Measurements from ENCODE around the gene CEP43.

The CEP43 gene

GRCh38 chr6:166952567-166953486 is 46.4 kb upstream of the CEP43 start:
- Histone ChIP-seq H3K9me3 (ENCODE audit: control insufficient read depth, insufficient read depth, low read length) (no peaks in the 10 kb centered on the region), H3K4me2 (ENCODE audit: low read length) (peak overlapping the region; percentile 62), H3K27me3 (ENCODE audit: control insufficient read depth, low read length) (no peaks in the 10 kb centered on the region), H3K4me1 (ENCODE audit: control insufficient read depth, low read length) (peaks cover 75% of the 10 kb centered on the region), H3K9me2 (replicated peaks; ENCODE audit: control insufficient read depth, low read length) (no peaks in the 10 kb centered on the region), H3K79me2 (ENCODE audit: control insufficient read depth, low read length) (peaks cover 62% of the 10 kb centered on the region), H3K27ac (ENCODE audit: low read depth, low read length) (peak overlapping the region; percentile 41; the same call in 1 of the 2 replicates), H3K36me3 (ENCODE audit: control insufficient read depth, low read length) (peaks cover 45% of the 10 kb centered on the region), H4K20me1 (ENCODE audit: control insufficient read depth, insufficient read depth, low read depth, low read length) (peaks cover 13% of the 10 kb centered on the region), H3F3A (ENCODE audit: control insufficient read depth, insufficient read depth) (peaks cover 27% of the 10 kb centered on the region), H3K4me3 (ENCODE audit: low read length) (peak overlapping the region; percentile 13; the same call in 1 of the 2 replicates)
- no peak for TF ChIP-seq EZH2phosphoT487 (IDR thresholded peaks at IDR 0.05; ENCODE audit: borderline replicate concordance, low read length)
- TF ChIP-seq CTCF (IDR thresholded peaks at IDR 0.05; ENCODE audit: low read depth, low read length, poor library complexity, severe bottlenecking), result no peak

GRCh38 chr6:166954118-166954713 is 45.0 kb upstream of the CEP43 start:
- peak overlapping the region; percentile 88 for H3K4me2 ChIP-seq (ENCODE audit: low read length)
- no peaks in the 10 kb centered on the region for H3K9me2 ChIP-seq (replicated peaks; ENCODE audit: control insufficient read depth, low read length)
- no peaks in the 10 kb centered on the region for H3K27me3 ChIP-seq (ENCODE audit: control insufficient read depth, low read length)
- peak overlapping the region; percentile 75 for H3K4me3 ChIP-seq (ENCODE audit: low read length)
- peaks cover 10% of the 10 kb centered on the region for H4K20me1 ChIP-seq (ENCODE audit: control insufficient read depth, insufficient read depth, low read depth, low read length)
- peaks cover 38% of the 10 kb centered on the region for H3F3A ChIP-seq (ENCODE audit: control insufficient read depth, insufficient read depth)
- H3K36me3 ChIP-seq (ENCODE audit: control insufficient read depth, low read length), result peaks cover 36% of the 10 kb centered on the region
- H3K79me2 ChIP-seq (ENCODE audit: control insufficient read depth, low read length), result peaks cover 58% of the 10 kb centered on the region
- TF ChIP-seq EZH2phosphoT487 (IDR thresholded peaks at IDR 0.05; ENCODE audit: borderline replicate concordance, low read length), result no peak
- TF ChIP-seq CTCF (IDR thresholded peaks at IDR 0.05; ENCODE audit: low read depth, low read length, poor library complexity, severe bottlenecking), result no peak
- 0 out of 2 replicates have a peak overlapping the region, but pooled peaks have one; percentile 19 for H3K27ac ChIP-seq (ENCODE audit: low read depth, low read length)
- no peaks in the 10 kb centered on the region for H3K9me3 ChIP-seq (ENCODE audit: control insufficient read depth, insufficient read depth, low read length)
- H3K4me1 ChIP-seq (ENCODE audit: control insufficient read depth, low read length), result peaks cover 89% of the 10 kb centered on the region

- no peaks in the 10 kb centered on the region for H3K27me3 ChIP-seq (ENCODE audit: control insufficient read depth, low read length)
- H3K9me3 ChIP-seq (ENCODE audit: control insufficient read depth, insufficient read depth, low read length), result no peaks in the 10 kb centered on the region
- H3K9me2 ChIP-seq (replicated peaks; ENCODE audit: control insufficient read depth, low read length), result no peaks in the 10 kb centered on the region
- peaks cover 26% of the 10 kb centered on the region for H3K36me3 ChIP-seq (ENCODE audit: control insufficient read depth, low read length)
- TF ChIP-seq CTCF (IDR thresholded peaks at IDR 0.05; ENCODE audit: low read depth, low read length, poor library complexity, severe bottlenecking) (no peak), EZH2phosphoT487 (IDR thresholded peaks at IDR 0.05; ENCODE audit: borderline replicate concordance, low read length) (no peak)
- H3F3A ChIP-seq (ENCODE audit: control insufficient read depth, insufficient read depth), result peaks cover 38% of the 10 kb centered on the region
- H3K79me2 ChIP-seq (ENCODE audit: control insufficient read depth, low read length), result peaks cover 50% of the 10 kb centered on the region
- peak overlapping the region; percentile 88 for H3K4me2 ChIP-seq (ENCODE audit: low read length)
- H4K20me1 ChIP-seq (ENCODE audit: control insufficient read depth, insufficient read depth, low read depth, low read length), result peaks cover 4% of the 10 kb centered on the region; the same call in 1 of the 2 replicates
- H3K27ac ChIP-seq (ENCODE audit: low read depth, low read length), result peak overlapping the region; percentile 95
- peak overlapping the region; percentile 75 for H3K4me3 ChIP-seq (ENCODE audit: low read length)
- H3K4me1 ChIP-seq (ENCODE audit: control insufficient read depth, low read length), result peaks cover 91% of the 10 kb centered on the region
Observed at GRCh38 chr6:166955121-166955864, 43.9 kb upstream of the CEP43 start.
